ENCODE data around the gene ST13. TPM values are rescaled to one million over a fixed set of nuclear protein-coding genes. Genes with fewer than 3 reads are reported as not detected.

ST13 gene
- total RNA-seq, 2 donors from 2014 or later, result 310 to 324 TPM

DNA sequence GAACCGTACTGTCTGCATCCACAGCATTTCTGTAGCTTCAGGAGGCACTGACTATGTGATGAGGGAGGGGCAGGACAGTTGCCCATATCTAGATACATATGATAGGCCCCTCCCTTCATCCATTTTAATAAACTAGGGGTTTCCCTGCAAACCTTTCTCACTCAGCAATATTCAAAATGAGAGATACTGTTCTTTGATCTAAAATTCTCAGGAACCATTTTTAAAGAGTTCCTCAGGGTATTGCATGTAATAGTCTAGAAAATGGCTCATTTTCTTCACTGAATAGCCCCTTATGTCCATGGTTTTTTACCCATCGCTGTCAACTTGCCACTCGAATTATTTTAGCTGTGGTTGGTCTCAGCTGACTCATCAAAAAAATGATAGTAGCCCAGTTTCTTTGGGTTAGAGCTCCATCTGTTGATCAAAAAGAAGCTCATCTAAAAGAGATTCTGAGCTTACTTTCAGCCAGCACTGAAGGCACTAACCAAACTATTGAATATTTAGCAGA, 42.5 kb upstream of the ST13 start:
- TF ChIP-seq, protein P1, sequence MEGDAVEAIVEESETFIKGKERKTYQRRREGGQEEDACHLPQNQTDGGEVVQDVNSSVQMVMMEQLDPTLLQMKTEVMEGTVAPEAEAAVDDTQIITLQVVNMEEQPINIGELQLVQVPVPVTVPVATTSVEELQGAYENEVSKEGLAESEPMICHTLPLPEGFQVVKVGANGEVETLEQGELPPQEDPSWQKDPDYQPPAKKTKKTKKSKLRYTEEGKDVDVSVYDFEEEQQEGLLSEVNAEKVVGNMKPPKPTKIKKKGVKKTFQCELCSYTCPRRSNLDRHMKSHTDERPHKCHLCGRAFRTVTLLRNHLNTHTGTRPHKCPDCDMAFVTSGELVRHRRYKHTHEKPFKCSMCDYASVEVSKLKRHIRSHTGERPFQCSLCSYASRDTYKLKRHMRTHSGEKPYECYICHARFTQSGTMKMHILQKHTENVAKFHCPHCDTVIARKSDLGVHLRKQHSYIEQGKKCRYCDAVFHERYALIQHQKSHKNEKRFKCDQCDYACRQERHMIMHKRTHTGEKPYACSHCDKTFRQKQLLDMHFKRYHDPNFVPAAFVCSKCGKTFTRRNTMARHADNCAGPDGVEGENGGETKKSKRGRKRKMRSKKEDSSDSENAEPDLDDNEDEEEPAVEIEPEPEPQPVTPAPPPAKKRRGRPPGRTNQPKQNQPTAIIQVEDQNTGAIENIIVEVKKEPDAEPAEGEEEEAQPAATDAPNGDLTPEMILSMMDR (conservative IDR thresholded peaks at IDR 0.05), result peak; percentile 75
- Histone ChIP-seq H3K27me3 (ENCODE audit: control insufficient read depth, insufficient read depth, low read length, poor library complexity, severe bottlenecking) (no peaks in the 10 kb centered on the region), H3K4me3 (ENCODE audit: low read length) (no peak overlapping the region), H3K36me3 (ENCODE audit: control insufficient read depth, insufficient read depth, low read length) (peaks cover 9% of the 10 kb centered on the region), H3K4me1 (ENCODE audit: control insufficient read depth, insufficient read depth, low read length) (no peaks in the 10 kb centered on the region), H3K27ac (ENCODE audit: low read depth, low read length) (no peak overlapping the region), H3K9ac (ENCODE audit: extremely low read depth, low read length, poor library complexity, severe bottlenecking) (no peak overlapping the region), H3K9me3 (ENCODE audit: control insufficient read depth, low read length) (no peaks in the 10 kb centered on the region)
- H3K27ac Mint-ChIP-seq, result no peak overlapping the region
- H3K36me3 Mint-ChIP-seq (ENCODE audit: low read depth), result peaks cover 18% of the 10 kb centered on the region
- H3K9me3 Mint-ChIP-seq, result no peaks in the 10 kb centered on the region
- H3K4me3 Mint-ChIP-seq, result no peak overlapping the region
- no peaks in the 10 kb centered on the region for H3K4me1 Mint-ChIP-seq
- no peaks in the 10 kb centered on the region for H3K27me3 Mint-ChIP-seq (ENCODE audit: insufficient read depth)
- no peak for DNase-seq
- 89 to 93% methylated on average over 3 of the region's 3 CpGs for WGBS, 2 experiments (ENCODE audit: insufficient coverage in 1 of 2, insufficient read length in 1 of 2)

- no peak overlapping the region for H3K27ac Mint-ChIP-seq
- no peaks in the 10 kb centered on the region for H3K27me3 Mint-ChIP-seq (ENCODE audit: insufficient read depth)
- no peaks in the 10 kb centered on the region for H3K9me3 ChIP-seq (ENCODE audit: control insufficient read depth, low read length)
- H3K27ac ChIP-seq (ENCODE audit: low read depth, low read length), result no peak overlapping the region
- no peak for DNase-seq
- no peaks in the 10 kb centered on the region for H3K4me1 Mint-ChIP-seq
- H3K36me3 Mint-ChIP-seq (ENCODE audit: low read depth), result peaks cover 27% of the 10 kb centered on the region
- no peak overlapping the region for H3K9ac ChIP-seq (ENCODE audit: extremely low read depth, low read length, poor library complexity, severe bottlenecking)
- no peaks in the 10 kb centered on the region for H3K27me3 ChIP-seq (ENCODE audit: control insufficient read depth, insufficient read depth, low read length, poor library complexity, severe bottlenecking)
- H3K36me3 ChIP-seq (ENCODE audit: control insufficient read depth, insufficient read depth, low read length), result peaks cover 28% of the 10 kb centered on the region
- WGBS, 2 experiments (ENCODE audit: insufficient coverage in 1 of 2, insufficient read length in 1 of 2), result 89 to 95% methylated on average over 3 to 4 of the region's 4 CpGs
- TF ChIP-seq, protein P1 (conservative IDR thresholded peaks at IDR 0.05), result no peak
- no peak overlapping the region for H3K4me3 Mint-ChIP-seq
- H3K9me3 Mint-ChIP-seq, result no peaks in the 10 kb centered on the region
- no peaks in the 10 kb centered on the region for H3K4me1 ChIP-seq (ENCODE audit: control insufficient read depth, insufficient read depth, low read length)
- H3K4me3 ChIP-seq (ENCODE audit: low read length), result no peak overlapping the region
Observed at GRCh38 chr22:40894417-40894816, 38.0 kb upstream of the ST13 start.

DNA sequence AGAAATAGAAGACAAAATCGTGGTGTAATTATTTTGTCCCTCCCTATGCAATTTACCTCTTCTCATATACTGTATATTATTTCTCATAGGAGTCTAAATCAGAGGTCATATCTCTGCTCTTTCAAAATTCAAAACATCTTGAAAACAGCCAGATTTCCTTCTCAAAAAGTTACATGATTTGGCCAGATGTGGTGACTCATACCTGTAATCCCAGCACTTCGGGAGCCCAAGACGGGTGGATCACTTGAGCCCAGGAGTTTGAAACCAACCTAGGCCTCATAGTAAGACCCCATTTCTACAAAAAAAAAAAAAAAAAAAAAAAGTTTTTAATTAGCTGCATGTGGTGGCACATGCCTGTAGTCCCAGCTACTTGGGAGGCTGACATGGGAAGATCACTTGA, 34.4 kb upstream of the ST13 start:
- peaks cover 52% of the 10 kb centered on the region for H3K36me3 ChIP-seq (ENCODE audit: control insufficient read depth, insufficient read depth, low read length)
- H3K4me1 ChIP-seq (ENCODE audit: control insufficient read depth, insufficient read depth, low read length), result no peaks in the 10 kb centered on the region
- no peak overlapping the region for H3K27ac Mint-ChIP-seq
- TF ChIP-seq, protein P1 (conservative IDR thresholded peaks at IDR 0.05), result no peak
- H3K27ac ChIP-seq (ENCODE audit: low read depth, low read length), result no peak overlapping the region
- H3K9me3 Mint-ChIP-seq, result no peaks in the 10 kb centered on the region
- H3K4me1 Mint-ChIP-seq, result no peaks in the 10 kb centered on the region
- H3K4me3 Mint-ChIP-seq, result no peak overlapping the region
- DNase-seq, result no peak
- peaks cover 50% of the 10 kb centered on the region for H3K36me3 Mint-ChIP-seq (ENCODE audit: low read depth)
- H3K27me3 ChIP-seq (ENCODE audit: control insufficient read depth, insufficient read depth, low read length, poor library complexity, severe bottlenecking), result no peaks in the 10 kb centered on the region
- no peaks in the 10 kb centered on the region for H3K9me3 ChIP-seq (ENCODE audit: control insufficient read depth, low read length)
- H3K9ac ChIP-seq (ENCODE audit: extremely low read depth, low read length, poor library complexity, severe bottlenecking), result no peak overlapping the region
- WGBS, 2 experiments (ENCODE audit: insufficient coverage in 1 of 2, insufficient read length in 1 of 2), result 90 to 100% methylated on average over 1 to 3 of the region's 3 CpGs
- H3K4me3 ChIP-seq (ENCODE audit: low read length), result no peak overlapping the region
- no peaks in the 10 kb centered on the region for H3K27me3 Mint-ChIP-seq (ENCODE audit: insufficient read depth)

Data from endodermal cell (in vitro differentiated cells).